Endothelial cell (in vitro differentiated cells): ENCODE measurements around the gene ABO. TPM values are rescaled to one million over a fixed set of nuclear protein-coding genes. Genes with fewer than 3 reads are reported as not detected.
A peak's percentile ranks its signal among the peaks of the same experiment; 100 is the strongest.

Experiments
- DNase-seq: peaks from one replicate; pipeline ENCODE4 v3.0.0; 2021; ENCODE audit warnings: low spot score
- H3K27ac Mint-ChIP-seq: one replicate; pipeline ENCODE4 v1.8.0; 2021; ENCODE audit warnings: mixed read lengths, inconsistent platforms; ENCODE audit not compliant: unreplicated experiment
- H3K27me3 Mint-ChIP-seq: one replicate; pipeline ENCODE4 v1.8.0; 2021; ENCODE audit warnings: mild to moderate bottlenecking, moderate library complexity, mixed read lengths, inconsistent platforms; ENCODE audit not compliant: unreplicated experiment
- H3K36me3 Mint-ChIP-seq: one replicate; pipeline ENCODE4 v1.8.0; 2021; ENCODE audit warnings: mild to moderate bottlenecking, low read depth, mixed read lengths, inconsistent platforms; ENCODE audit not compliant: unreplicated experiment
- H3K4me1 Mint-ChIP-seq: one replicate; pipeline ENCODE4 v1.8.0; 2021; ENCODE audit warnings: mild to moderate bottlenecking, mixed read lengths, inconsistent platforms; ENCODE audit not compliant: unreplicated experiment
- H3K4me3 Mint-ChIP-seq: one replicate; pipeline ENCODE4 v1.8.0; 2021; ENCODE audit warnings: mild to moderate bottlenecking, mixed read lengths, inconsistent platforms; ENCODE audit not compliant: unreplicated experiment
- H3K9me3 Mint-ChIP-seq: one replicate; pipeline ENCODE4 v1.8.0; 2021; ENCODE audit warnings: mixed read lengths, inconsistent platforms; ENCODE audit not compliant: unreplicated experiment
- CTCF ChIP-seq: fragments of 200-600 bp; sonication (generic); IDR thresholded peaks from one replicate; pipeline ENCODE4 v1.5.0; 2021; ENCODE audit warnings: antibody characterized with exemption; ENCODE audit not compliant: unreplicated experiment
- total RNA-seq: library from RNA; stranded (reverse); fragmentation: NEBNext Ultra II Directional; extraction: Animal tissue kit (Norgen Biotek cat#: 25700); gene quantifications from one replicate; pipeline ENCODE4 v1.2.1, GENCODE V29; 2021; ENCODE audit not compliant: unreplicated experiment

Gene ABO
- total RNA-seq, 1 donor from 2014 or later, result 1.4 TPM

GRCh38 chr9:133258061-133259015 is 16.7 kb downstream of the ABO start:
- Mint-ChIP-seq H3K9me3 (no peaks in the 10 kb centered on the region), H3K27ac (no peak overlapping the region), H3K27me3 (peaks cover 3% of the 10 kb centered on the region), H3K4me3 (no peak overlapping the region), H3K36me3 (peaks cover 14% of the 10 kb centered on the region), H3K4me1 (peaks cover 23% of the 10 kb centered on the region)
- no peak for DNase-seq
- TF ChIP-seq CTCF, result no peak

GRCh38 chr9:133257465-133257956 is 17.5 kb downstream of the ABO start:
- H3K4me3 Mint-ChIP-seq, result no peak overlapping the region
- H3K27ac Mint-ChIP-seq, result peak overlapping the region; percentile 72
- TF ChIP-seq CTCF, result no peak
- peaks cover 14% of the 10 kb centered on the region for H3K36me3 Mint-ChIP-seq
- no peak for DNase-seq
- no peaks in the 10 kb centered on the region for H3K9me3 Mint-ChIP-seq
- peaks cover 3% of the 10 kb centered on the region for H3K27me3 Mint-ChIP-seq
- peaks cover 23% of the 10 kb centered on the region for H3K4me1 Mint-ChIP-seq

DNA sequence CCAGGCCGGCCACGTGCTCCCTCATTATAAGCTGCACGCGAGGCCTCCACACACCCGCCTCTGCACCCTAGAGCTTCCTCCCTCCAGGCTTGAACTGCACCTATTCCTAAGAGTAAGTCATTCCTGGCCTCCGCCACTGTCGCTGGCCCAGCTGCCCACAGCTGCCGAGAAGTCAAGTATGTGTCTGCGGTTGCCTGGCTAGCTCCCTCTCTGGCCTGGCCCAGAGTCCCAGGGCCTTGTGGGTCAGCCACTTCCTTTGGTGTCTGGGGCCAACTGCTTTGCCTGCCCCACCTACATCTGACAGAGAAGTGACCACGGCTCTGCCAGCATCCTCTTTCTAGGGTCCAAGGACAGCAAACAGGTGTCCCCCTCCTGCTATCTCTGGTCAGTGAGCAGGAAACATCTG is 18.3 kb downstream of the ABO start:
- H3K4me3 Mint-ChIP-seq, result peak overlapping the region; percentile 39
- H3K36me3 Mint-ChIP-seq, result peaks cover 14% of the 10 kb centered on the region
- H3K4me1 Mint-ChIP-seq, result peaks cover 23% of the 10 kb centered on the region
- no peaks in the 10 kb centered on the region for H3K9me3 Mint-ChIP-seq
- no peak overlapping the region for H3K27ac Mint-ChIP-seq
- no peak for DNase-seq
- H3K27me3 Mint-ChIP-seq, result peaks cover 3% of the 10 kb centered on the region
- TF ChIP-seq CTCF, result no peak

DNA sequence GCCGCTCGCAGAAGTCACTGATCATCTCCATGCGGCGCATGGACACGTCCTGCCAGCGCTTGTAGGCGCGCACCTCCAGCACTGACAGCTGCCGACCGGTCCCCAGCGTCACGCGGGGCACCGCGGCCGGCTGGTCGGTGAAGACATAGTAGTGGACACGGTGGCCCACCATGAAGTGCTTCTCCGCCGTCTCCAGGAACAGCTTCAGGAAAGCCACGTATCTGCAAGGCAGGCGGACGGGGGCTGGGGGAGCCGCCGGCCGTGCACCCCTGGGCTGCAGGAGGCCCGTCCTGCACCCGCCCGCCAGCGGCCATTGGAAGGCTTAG is 18.9 kb downstream of the ABO start:
- no peak overlapping the region for H3K4me3 Mint-ChIP-seq
- peaks cover 3% of the 10 kb centered on the region for H3K27me3 Mint-ChIP-seq
- H3K4me1 Mint-ChIP-seq, result peaks cover 23% of the 10 kb centered on the region
- TF ChIP-seq CTCF, result no peak
- no peaks in the 10 kb centered on the region for H3K9me3 Mint-ChIP-seq
- no peak for DNase-seq
- H3K36me3 Mint-ChIP-seq, result peaks cover 14% of the 10 kb centered on the region
- H3K27ac Mint-ChIP-seq, result no peak overlapping the region
